Spleen (tissue), 11 donors: ENCODE results near the gene ADCY10. TPM values are rescaled to one million over a fixed set of nuclear protein-coding genes. Genes with fewer than 3 reads are reported as not detected.
"Not testable (repeated sequence)": the region's sequence is repeated elsewhere in the genome, so short reads cannot be mapped to it uniquely, and the experiment has no call there.

Source experiments
- DNase-seq: peaks from one replicate; pipeline ENCODE4 v3.0.0-alpha.2; 2020
- H3K27ac ChIP-seq, 8 donors: fragments of 200-600 bp; sonication (generic) in 7 of 8; 1 replicate in 4 of 8; 2 replicates in 4 of 8; pipeline versions ENCODE4 v1.5.0 to v1.8.0; 2016 to 2021; ENCODE audit warnings: inconsistent platforms in 4 of 8, mild to moderate bottlenecking in 4 of 8, moderate library complexity in 1 of 8
- H3K27me3 ChIP-seq, 7 donors: fragments of 200-600 bp; sonication (generic) in 6 of 7; replicated peaks in 1 of 7; 1 replicate in 4 of 7; 2 replicates in 3 of 7; pipeline versions ENCODE4 v1.5.0 to v1.8.0; 2016 to 2021; ENCODE audit warnings: inconsistent platforms in 3 of 7, mild to moderate bottlenecking in 1 of 7
- H3K36me3 ChIP-seq, 6 donors: fragments of 200-600 bp; sonication (generic) in 5 of 6; 1 replicate in 4 of 6; 2 replicates in 2 of 6; pipeline versions ENCODE4 v1.5.0 to v1.8.0; 2016 to 2021; ENCODE audit warnings: inconsistent platforms in 2 of 6
- H3K4me1 ChIP-seq, 6 donors: fragments of 200-600 bp; sonication (generic) in 5 of 6; 1 replicate in 3 of 6; 2 replicates in 3 of 6; pipeline versions ENCODE4 v1.5.0 to v1.8.0; 2016 to 2021; ENCODE audit warnings: inconsistent platforms in 3 of 6
- H3K4me3 ChIP-seq, 8 donors: fragments of 200-600 bp; sonication (generic) in 7 of 8; 1 replicate in 4 of 8; 2 replicates in 4 of 8; pipeline versions ENCODE4 v1.5.0 to v1.8.0; 2016 to 2021; ENCODE audit warnings: inconsistent platforms in 4 of 8, mild to moderate bottlenecking in 4 of 8, moderate library complexity in 2 of 8
- H3K9me3 ChIP-seq, 8 donors: fragments of 200-600 bp; sonication (generic) in 7 of 8; 1 replicate in 4 of 8; 2 replicates in 4 of 8; pipeline versions ENCODE4 v1.5.0 to v1.8.0; 2016 to 2021; ENCODE audit warnings: inconsistent platforms in 4 of 8
- CTCF ChIP-seq, 11 experiments: fragments of 200-600 bp in 7 of 11; fragments of 450-650 bp in 4 of 11; sonication (generic) in 4 of 11; IDR thresholded peaks in 8 of 11; conservative IDR thresholded peaks in 3 of 11; 1 replicate in 7 of 11; 2 replicates in 4 of 11; pipeline versions ENCODE4 v1.4.0 to v1.8.0; 2016 to 2021; ENCODE audit warnings: antibody characterized with exemption in 11 of 11, inconsistent platforms in 4 of 11, mild to moderate bottlenecking in 1 of 11
- POLR2A ChIP-seq, 3 donors: fragments of 450-650 bp; IDR thresholded peaks; one replicate each; pipeline ENCODE4 v1.5.1; 2017; ENCODE audit warnings: antibody characterized with exemption in 3 of 3, mild to moderate bottlenecking in 1 of 3
- POLR2AphosphoS5 ChIP-seq, 3 donors: sonication (generic); formaldehyde crosslinking; IDR thresholded peaks; one replicate each; pipeline ENCODE4 v1.5.1; 2017; ENCODE audit warnings: antibody characterized with exemption in 3 of 3
- WGBS, 5 donors: extraction: QIAGEN DNeasy Blood & Tissue Kit in 3 of 5; methylation state at CpG; one replicate each; pipeline versions ENCODE4 v1.1.5 to v1.1.7; 2013 to 2018; 5-methylcytosine and 5-hydroxymethylcytosine counted together
- intact Hi-C: fragments of 100-400 bp; cut with DNase I; formaldehyde crosslinking; loops from one replicate; pipeline ENCODE4 v1.15.0; 2023; ENCODE audit warnings: low total_unique reads
- polyA plus RNA-seq, 3 donors: library from polyadenylated mRNA; stranded (reverse); fragments of 200-250 nt; gene quantifications; one replicate each; pipeline ENCODE4 v1.2.1, GENCODE V29; 2013
- total RNA-seq, 7 donors: library from RNA; depleted of rRNA in 3 of 7; stranded (reverse); fragments of >200 nt in 3 of 7; fragmentation: NEBNext Ultra II Directional in 4 of 7; extraction: Animal tissue kit (Norgen Biotek cat#: 25700) in 4 of 7; gene quantifications; one replicate each; pipeline versions ENCODE4 v1.1.0 to v1.2.1, GENCODE V29; 2016 to 2021
- donor health status: healthy with polysubstance abuse.
- donor health status: DM: no; HTN: no; CAD: no; lungs with moderate emphysema.
- donor health status: DM: no; HTN: no; CAD: no.
- donor health status: Bipolar disorder and iron deficiency.
- donor health status: healthy.
- donor health status: DM: no; HTN: no; CAD: no.
- donor health status: DM: yes; HTN: yes; CAD: no.

The ADCY10 gene
- total and polyA plus RNA-seq, 10 donors, result 0.04 to 0.40 (median 0.16) TPM; not detected in 4

- Histone ChIP-seq H3K4me3 (no peak overlapping the region), H3K36me3 (no peaks in the 10 kb centered on the region), H3K4me1 (peaks cover 2 to 24% (median 20%) of the 10 kb centered on the region in 6 donors), H3K27me3 (no peaks in the 10 kb centered on the region), H3K9me3 (peaks cover 0 to 12% (median 10%) of the 10 kb centered on the region in 8 donors), H3K27ac (no peak overlapping the region)
- TF ChIP-seq CTCF (IDR thresholded peaks at IDR 0.05 in 8 of 11, conservative IDR thresholded peaks at IDR 0.05 in 3 of 11), result no peak
- no peak for TF ChIP-seq POLR2AphosphoS5 (IDR thresholded peaks at IDR 0.05)
- TF ChIP-seq POLR2A (IDR thresholded peaks at IDR 0.05), result no peak
- 87 to 94% (median 91%) methylated on average over 3 of the region's 3 CpGs for WGBS, 5 donors
- intact Hi-C loops, result no loop called here
- no peak for DNase-seq
These were observed 105.8 kb downstream of the ADCY10 start for GRCh38 chr1:167808104-167808503.

- intact Hi-C loops, H3K4me3 ChIP-seq, H3K27me3 ChIP-seq, H3K27ac ChIP-seq, H3K36me3 ChIP-seq, DNase-seq, H3K9me3 ChIP-seq: not testable (repeated sequence)
- 95 to 99% (median 97%) methylated on average over 8 to 12 of the region's 12 CpGs for WGBS, 5 donors
- H3K4me1 ChIP-seq, result peaks cover 2 to 27% (median 23%) of the 10 kb centered on the region in 6 donors
These were observed 107.3 kb downstream of the ADCY10 start for GRCh38 chr1:167806676-167807075.

- intact Hi-C loops, H3K36me3 ChIP-seq, H3K4me3 ChIP-seq, H3K9me3 ChIP-seq, H3K27me3 ChIP-seq, H3K27ac ChIP-seq, DNase-seq: not testable (repeated sequence)
- WGBS, 5 donors, result 92 to 97% (median 95%) methylated on average over 11 to 23 of the region's 23 CpGs
- H3K4me1 ChIP-seq, result peaks cover 2 to 27% (median 23%) of the 10 kb centered on the region in 6 donors
These were observed 107.7 kb downstream of the ADCY10 start for GRCh38 chr1:167806235-167806634.

GRCh38 chr1:167805041-167805556 lies 108.8 kb downstream of the ADCY10 start:
- Histone ChIP-seq H3K4me1 (peaks cover 2 to 27% (median 23%) of the 10 kb centered on the region in 6 donors), H3K27me3 (no peaks in the 10 kb centered on the region), H3K4me3 (no peak overlapping the region), H3K36me3 (no peaks in the 10 kb centered on the region), H3K9me3 (no peaks in the 10 kb centered on the region), H3K27ac (peak overlapping the region in 6 of 8 donors; percentile 9 to 81 (median 59))
- DNase-seq, result no peak
- 19 to 25% (median 21%) methylated on average over 4 of the region's 4 CpGs for WGBS, 5 donors
- TF ChIP-seq POLR2A (IDR thresholded peaks at IDR 0.05) (no peak), POLR2AphosphoS5 (IDR thresholded peaks at IDR 0.05) (no peak), CTCF (IDR thresholded peaks at IDR 0.05 in 8 of 11, conservative IDR thresholded peaks at IDR 0.05 in 3 of 11) (no peak)
- intact Hi-C loops, result no loop called here

GRCh38 chr1:167803358-167804207 lies 110.4 kb downstream of the ADCY10 start:
- peak overlapping the region in 2 of 8 donors; percentile 45 to 81 for H3K27ac ChIP-seq
- 5 to 10% (median 7%) methylated on average over 12 of the region's 12 CpGs for WGBS, 5 donors
- H3K4me1 ChIP-seq, result peaks cover 2 to 27% (median 23%) of the 10 kb centered on the region in 6 donors
- no peaks in the 10 kb centered on the region for H3K36me3 ChIP-seq
- no peak overlapping the region for H3K4me3 ChIP-seq
- TF ChIP-seq POLR2AphosphoS5 (IDR thresholded peaks at IDR 0.05) (peak; percentile 40 to 83 (median 78)), POLR2A (IDR thresholded peaks at IDR 0.05) (no peak), CTCF (IDR thresholded peaks at IDR 0.05 in 8 of 11, conservative IDR thresholded peaks at IDR 0.05 in 3 of 11) (peak; percentile 89 to 98 (median 96))
- peak; percentile 97 for DNase-seq
- H3K9me3 ChIP-seq, result no peaks in the 10 kb centered on the region
- H3K27me3 ChIP-seq, result no peaks in the 10 kb centered on the region
- intact Hi-C loops, result loop anchor here (5.0 kb wide), 1 partner anchor 81 kb away; the partner anchor contains the start of gene MPZL1
